Measurements from ENCODE around the gene LST1.

DNA sequence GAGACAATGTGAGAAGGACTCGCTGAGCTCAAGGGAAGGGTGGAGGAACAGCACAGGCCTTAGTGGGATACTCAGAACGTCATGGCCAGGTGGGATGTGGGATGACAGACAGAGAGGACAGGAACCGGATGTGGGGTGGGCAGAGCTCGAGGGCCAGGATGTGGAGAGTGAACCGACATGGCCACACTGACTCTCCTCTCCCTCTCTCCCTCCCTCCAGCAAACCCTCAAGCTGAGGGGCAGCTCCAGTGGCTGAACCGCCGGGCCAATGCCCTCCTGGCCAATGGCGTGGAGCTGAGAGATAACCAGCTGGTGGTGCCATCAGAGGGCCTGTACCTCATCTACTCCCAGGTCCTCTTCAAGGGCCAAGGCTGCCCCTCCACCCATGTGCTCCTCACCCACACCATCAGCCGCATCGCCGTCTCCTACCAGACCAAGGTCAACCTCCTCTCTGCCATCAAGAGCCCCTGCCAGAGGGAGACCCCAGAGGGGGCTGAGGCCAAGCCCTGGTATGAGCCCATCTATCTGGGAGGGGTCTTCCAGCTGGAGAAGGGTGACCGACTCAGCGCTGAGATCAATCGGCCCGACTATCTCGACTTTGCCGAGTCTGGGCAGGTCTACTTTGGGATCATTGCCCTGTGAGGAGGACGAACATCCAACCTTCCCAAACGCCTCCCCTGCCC lies 9.0 kb upstream of the LST1 start:
- TF ChIP-seq, protein P1, sequence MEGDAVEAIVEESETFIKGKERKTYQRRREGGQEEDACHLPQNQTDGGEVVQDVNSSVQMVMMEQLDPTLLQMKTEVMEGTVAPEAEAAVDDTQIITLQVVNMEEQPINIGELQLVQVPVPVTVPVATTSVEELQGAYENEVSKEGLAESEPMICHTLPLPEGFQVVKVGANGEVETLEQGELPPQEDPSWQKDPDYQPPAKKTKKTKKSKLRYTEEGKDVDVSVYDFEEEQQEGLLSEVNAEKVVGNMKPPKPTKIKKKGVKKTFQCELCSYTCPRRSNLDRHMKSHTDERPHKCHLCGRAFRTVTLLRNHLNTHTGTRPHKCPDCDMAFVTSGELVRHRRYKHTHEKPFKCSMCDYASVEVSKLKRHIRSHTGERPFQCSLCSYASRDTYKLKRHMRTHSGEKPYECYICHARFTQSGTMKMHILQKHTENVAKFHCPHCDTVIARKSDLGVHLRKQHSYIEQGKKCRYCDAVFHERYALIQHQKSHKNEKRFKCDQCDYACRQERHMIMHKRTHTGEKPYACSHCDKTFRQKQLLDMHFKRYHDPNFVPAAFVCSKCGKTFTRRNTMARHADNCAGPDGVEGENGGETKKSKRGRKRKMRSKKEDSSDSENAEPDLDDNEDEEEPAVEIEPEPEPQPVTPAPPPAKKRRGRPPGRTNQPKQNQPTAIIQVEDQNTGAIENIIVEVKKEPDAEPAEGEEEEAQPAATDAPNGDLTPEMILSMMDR (IDR thresholded peaks at IDR 0.05): no peak
- TF ChIP-seq POLR2A (IDR thresholded peaks at IDR 0.05): no peak
